Measurements from ENCODE around the gene APBA1.

Gene APBA1

DNA sequence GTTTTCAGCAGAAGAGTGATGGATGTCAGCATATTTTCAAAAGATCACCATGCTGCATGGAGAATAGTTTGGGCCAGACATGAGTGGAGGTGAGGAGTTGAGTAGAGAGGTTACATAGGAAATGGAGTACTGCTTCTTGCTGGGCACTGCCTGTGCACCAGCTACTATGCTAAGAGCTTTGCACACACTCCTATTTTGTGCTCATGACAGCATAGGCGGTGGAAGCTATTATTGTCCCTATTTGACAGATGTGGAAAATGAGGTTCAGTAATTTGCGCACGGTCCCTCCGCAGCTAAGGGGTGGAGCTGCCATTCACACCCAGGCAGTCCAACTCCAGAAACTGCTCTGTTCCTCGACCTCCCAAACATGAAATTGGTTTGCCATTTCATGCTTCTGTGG, 279.3 kb downstream of the APBA1 start:
- DNase-seq, result no peak

- DNase-seq, result no peak
Measured at GRCh38 chr9:69391946-69392345, 280.2 kb downstream of the APBA1 start.

DNA sequence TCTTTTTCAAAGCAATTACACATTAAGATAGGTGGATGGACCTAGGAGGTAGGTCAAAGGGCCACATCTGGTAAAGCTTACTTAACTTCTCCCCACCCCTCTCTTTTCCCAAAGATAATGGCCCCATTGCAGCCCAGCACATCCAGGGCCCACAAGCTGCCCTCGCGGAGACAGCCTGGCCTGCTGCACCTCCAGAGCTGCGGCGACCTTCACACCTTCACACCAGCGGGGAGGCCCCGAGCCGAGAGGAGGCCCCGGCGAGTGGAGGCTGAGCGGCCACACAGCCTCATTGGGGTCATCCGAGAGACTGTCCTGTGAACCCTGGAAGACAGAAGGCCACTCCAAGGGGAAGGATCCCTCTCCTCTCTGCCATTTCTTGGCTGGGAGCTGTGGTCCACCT, 280.7 kb downstream of the APBA1 start:
- DNase-seq, result no peak

GRCh38 chr9:69389437-69389995, 282.7 kb downstream of the APBA1 start:
- no peak for DNase-seq

- no peak for DNase-seq
Measured at GRCh38 chr9:69388596-69388995, 283.6 kb downstream of the APBA1 start.

GRCh38 chr9:69386651-69387050, 285.5 kb downstream of the APBA1 start:
- no peak for DNase-seq

DNA sequence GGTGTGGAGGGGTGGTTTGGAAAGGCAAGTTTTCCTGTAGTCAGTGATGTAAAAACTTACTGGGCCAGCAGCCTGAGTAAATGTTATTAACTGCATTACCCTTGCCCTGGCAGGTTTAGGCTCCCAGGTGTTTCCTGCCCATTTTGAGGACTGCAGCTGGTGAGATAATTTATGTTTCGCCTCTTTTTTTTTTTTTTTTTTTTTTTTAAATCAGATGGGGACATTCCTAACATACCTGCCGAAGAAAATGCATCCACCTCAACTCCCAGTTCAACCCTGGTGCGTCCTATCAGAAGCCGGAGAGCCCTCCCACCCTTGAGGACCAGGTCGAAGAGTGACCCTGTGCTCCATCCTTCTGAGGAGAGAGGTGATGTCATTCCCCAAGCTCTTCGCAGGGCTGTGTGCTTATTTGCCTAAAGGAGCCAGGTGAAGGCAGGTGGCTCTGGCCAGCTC, 286.6 kb downstream of the APBA1 start:
- DNase-seq, result no peak

DNA sequence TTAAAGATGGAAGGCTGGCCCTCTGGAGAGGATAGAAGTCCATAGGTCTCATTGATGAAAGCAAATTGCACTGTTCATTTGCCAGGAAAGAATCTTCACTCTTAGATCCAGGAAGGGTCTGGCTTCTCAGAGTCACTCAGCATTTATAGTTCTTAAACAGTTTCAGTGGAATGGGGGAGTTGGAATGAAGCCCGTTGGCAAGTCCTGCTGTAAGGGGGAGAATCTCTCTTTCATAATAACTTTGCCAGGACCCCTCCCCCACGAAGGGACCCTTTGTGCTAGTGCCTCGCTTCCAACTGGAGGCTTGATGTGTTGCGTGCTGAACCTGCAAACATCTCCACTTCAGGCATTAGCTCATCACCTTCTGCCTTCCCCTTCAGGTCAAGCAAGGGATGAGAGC, 290.0 kb downstream of the APBA1 start:
- no peak for DNase-seq

GRCh38 chr9:69380811-69381210, 291.4 kb downstream of the APBA1 start:
- DNase-seq, result no peak

GRCh38 chr9:69380301-69380700, 291.9 kb downstream of the APBA1 start:
- no peak for DNase-seq

- DNase-seq, result no peak
Measured at GRCh38 chr9:69379270-69379982, 292.7 kb downstream of the APBA1 start.

GRCh38 chr9:69377981-69378380, 294.2 kb downstream of the APBA1 start:
- DNase-seq, result no peak
